Suprapubic skin (tissue), 4 donors: ENCODE results near the gene ITPRIP. TPM values are rescaled to one million over a fixed set of nuclear protein-coding genes. Genes with fewer than 3 reads are reported as not detected.

ENCODE experiments used
- DNase-seq, 2 donors: peaks; one replicate each; pipeline ENCODE4 v3.0.0-alpha.2; 2019; ENCODE audit warnings: low spot score in 2 of 2
- H3K27ac ChIP-seq: fragments of 200-600 bp; sonication (generic); one replicate; pipeline ENCODE4 v1.5.1; 2019
- H3K27me3 ChIP-seq: fragments of 200-600 bp; sonication (generic); one replicate; pipeline ENCODE4 v1.5.1; 2019
- H3K36me3 ChIP-seq: fragments of 200-600 bp; sonication (generic); one replicate; pipeline ENCODE4 v1.5.1; 2019
- H3K4me1 ChIP-seq: fragments of 200-600 bp; sonication (generic); one replicate; pipeline ENCODE4 v1.5.1; 2019
- H3K4me3 ChIP-seq: fragments of 200-600 bp; sonication (generic); one replicate; pipeline ENCODE4 v1.5.1; 2019; ENCODE audit warnings: mild to moderate bottlenecking
- H3K9me3 ChIP-seq: fragments of 200-600 bp; sonication (generic); one replicate; pipeline ENCODE4 v1.5.1; 2019
- EP300 ChIP-seq: sonication (generic); formaldehyde crosslinking; IDR thresholded peaks from one replicate; pipeline ENCODE4 v1.6.1; 2017; ENCODE audit warnings: antibody characterized with exemption
- POLR2A ChIP-seq, 2 donors: fragments of 450-650 bp; IDR thresholded peaks; one replicate each; pipeline ENCODE4 v1.6.1; 2017; ENCODE audit warnings: antibody characterized with exemption in 2 of 2, mild to moderate bottlenecking in 2 of 2, moderate library complexity in 2 of 2
- POLR2AphosphoS5 ChIP-seq, 3 donors: sonication (generic); formaldehyde crosslinking; IDR thresholded peaks; one replicate each; pipeline ENCODE4 v1.6.1; 2017; ENCODE audit warnings: antibody characterized with exemption in 3 of 3
- WGBS: methylation state at CpG from one replicate; pipeline ENCODE4 v1.1.5; 2018; 5-methylcytosine and 5-hydroxymethylcytosine counted together
- total RNA-seq, 4 donors: library from RNA; depleted of rRNA; stranded (reverse); fragments of >200 nt; gene quantifications; one replicate each; pipeline ENCODE4 v1.1.0, GENCODE V29; 2016
- TF ChIP-seq, protein P1 (sequence below), 2 donors: fragments of 200-600 bp in 1 of 2; fragments of 450-650 bp in 1 of 2; sonication (generic) in 1 of 2; IDR thresholded peaks; one replicate each; pipeline ENCODE4 v1.5.1; 2016 to 2019; ENCODE audit warnings: antibody characterized with exemption in 2 of 2, mild to moderate bottlenecking in 1 of 2, moderate library complexity in 1 of 2

The ITPRIP gene
- total RNA-seq, 4 donors from 2014 or later, result 98.5 to 217 (median 191) TPM

- no peak overlapping the region for H3K27ac ChIP-seq
- WGBS, result 89% methylated on average over 6 of the region's 6 CpGs
- DNase-seq, result no peak
- no peaks in the 10 kb centered on the region for H3K4me1 ChIP-seq
- no peaks in the 10 kb centered on the region for H3K36me3 ChIP-seq
- no peak overlapping the region for H3K4me3 ChIP-seq
- peaks cover 11% of the 10 kb centered on the region for H3K27me3 ChIP-seq
- no peak for TF ChIP-seq EP300
- no peak for TF ChIP-seq POLR2A (IDR thresholded peaks at IDR 0.05)
- TF ChIP-seq, protein P1, sequence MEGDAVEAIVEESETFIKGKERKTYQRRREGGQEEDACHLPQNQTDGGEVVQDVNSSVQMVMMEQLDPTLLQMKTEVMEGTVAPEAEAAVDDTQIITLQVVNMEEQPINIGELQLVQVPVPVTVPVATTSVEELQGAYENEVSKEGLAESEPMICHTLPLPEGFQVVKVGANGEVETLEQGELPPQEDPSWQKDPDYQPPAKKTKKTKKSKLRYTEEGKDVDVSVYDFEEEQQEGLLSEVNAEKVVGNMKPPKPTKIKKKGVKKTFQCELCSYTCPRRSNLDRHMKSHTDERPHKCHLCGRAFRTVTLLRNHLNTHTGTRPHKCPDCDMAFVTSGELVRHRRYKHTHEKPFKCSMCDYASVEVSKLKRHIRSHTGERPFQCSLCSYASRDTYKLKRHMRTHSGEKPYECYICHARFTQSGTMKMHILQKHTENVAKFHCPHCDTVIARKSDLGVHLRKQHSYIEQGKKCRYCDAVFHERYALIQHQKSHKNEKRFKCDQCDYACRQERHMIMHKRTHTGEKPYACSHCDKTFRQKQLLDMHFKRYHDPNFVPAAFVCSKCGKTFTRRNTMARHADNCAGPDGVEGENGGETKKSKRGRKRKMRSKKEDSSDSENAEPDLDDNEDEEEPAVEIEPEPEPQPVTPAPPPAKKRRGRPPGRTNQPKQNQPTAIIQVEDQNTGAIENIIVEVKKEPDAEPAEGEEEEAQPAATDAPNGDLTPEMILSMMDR (IDR thresholded peaks at IDR 0.05), result no peak
- TF ChIP-seq POLR2AphosphoS5 (IDR thresholded peaks at IDR 0.05), result no peak
- peaks cover 3% of the 10 kb centered on the region for H3K9me3 ChIP-seq
Measured at GRCh38 chr10:104371753-104372152, 33.5 kb upstream of the ITPRIP start.

DNA sequence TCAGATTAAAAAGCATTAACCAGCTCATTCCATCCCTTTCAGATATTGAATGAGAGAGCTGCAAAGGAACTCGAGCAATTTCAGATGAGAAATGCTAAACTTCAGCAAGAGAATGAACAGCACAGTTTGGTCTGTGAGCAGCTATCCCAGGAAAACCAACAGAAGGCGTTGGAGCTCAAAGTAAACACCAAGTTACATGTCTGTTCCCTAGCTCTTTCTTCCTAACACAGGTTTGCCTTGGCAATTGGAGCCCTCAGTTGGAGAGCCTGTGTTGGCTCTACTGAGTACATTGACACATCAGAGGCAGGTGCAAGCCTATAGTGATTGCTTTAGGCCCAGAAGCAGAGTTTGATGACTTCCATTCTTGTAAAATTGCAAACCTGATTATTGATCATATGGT, 30.1 kb upstream of the ITPRIP start:
- Histone ChIP-seq H3K9me3 (peaks cover 3% of the 10 kb centered on the region), H3K27me3 (peaks cover 2% of the 10 kb centered on the region), H3K36me3 (no peaks in the 10 kb centered on the region), H3K4me3 (no peak overlapping the region), H3K27ac (no peak overlapping the region), H3K4me1 (no peaks in the 10 kb centered on the region)
- TF ChIP-seq POLR2A (IDR thresholded peaks at IDR 0.05) (no peak), EP300 (no peak), POLR2AphosphoS5 (IDR thresholded peaks at IDR 0.05) (no peak)
- TF ChIP-seq, protein P1 (IDR thresholded peaks at IDR 0.05), result no peak
- no peak for DNase-seq
- WGBS, result 53% methylated on average over 2 of the region's 2 CpGs

- Histone ChIP-seq H3K4me3 (no peak overlapping the region), H3K27ac (no peak overlapping the region), H3K9me3 (peaks cover 3% of the 10 kb centered on the region), H3K36me3 (no peaks in the 10 kb centered on the region), H3K4me1 (no peaks in the 10 kb centered on the region), H3K27me3 (no peaks in the 10 kb centered on the region)
- DNase-seq, result no peak
- WGBS, result 38% methylated on average over 8 of the region's 8 CpGs
- TF ChIP-seq POLR2AphosphoS5 (IDR thresholded peaks at IDR 0.05) (no peak), EP300 (no peak), POLR2A (IDR thresholded peaks at IDR 0.05) (no peak)
- TF ChIP-seq, protein P1 (IDR thresholded peaks at IDR 0.05), result no peak
Measured at GRCh38 chr10:104367904-104368303, 29.6 kb upstream of the ITPRIP start.

DNA sequence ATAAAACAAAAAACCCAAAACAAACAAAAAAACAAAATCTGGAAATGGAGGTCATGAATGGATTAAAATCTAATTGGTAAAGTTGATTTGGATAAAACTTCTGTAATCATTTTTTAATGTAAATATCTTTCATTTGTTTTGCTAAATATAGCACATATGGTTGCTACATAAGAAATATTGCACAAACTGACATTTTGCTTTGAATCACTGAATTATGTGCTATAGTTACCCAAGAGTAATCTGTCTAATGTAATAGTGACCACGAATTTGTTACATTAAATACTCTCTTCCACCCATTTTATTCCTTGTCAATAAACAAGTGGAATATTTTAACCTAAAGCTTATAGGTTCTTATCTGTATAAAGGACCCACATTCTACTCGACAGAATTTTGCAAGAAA, 21.5 kb upstream of the ITPRIP start:
- H3K9me3 ChIP-seq, result no peaks in the 10 kb centered on the region
- no peak overlapping the region for H3K4me3 ChIP-seq
- 72% methylated on average over 2 of the region's 2 CpGs for WGBS
- H3K27ac ChIP-seq, result no peak overlapping the region
- no peaks in the 10 kb centered on the region for H3K36me3 ChIP-seq
- no peaks in the 10 kb centered on the region for H3K4me1 ChIP-seq
- H3K27me3 ChIP-seq, result no peaks in the 10 kb centered on the region
- DNase-seq, result no peak
- TF ChIP-seq, protein P1 (IDR thresholded peaks at IDR 0.05), result no peak
- TF ChIP-seq POLR2A (IDR thresholded peaks at IDR 0.05), result no peak
- TF ChIP-seq EP300, result no peak
- no peak for TF ChIP-seq POLR2AphosphoS5 (IDR thresholded peaks at IDR 0.05)

DNA sequence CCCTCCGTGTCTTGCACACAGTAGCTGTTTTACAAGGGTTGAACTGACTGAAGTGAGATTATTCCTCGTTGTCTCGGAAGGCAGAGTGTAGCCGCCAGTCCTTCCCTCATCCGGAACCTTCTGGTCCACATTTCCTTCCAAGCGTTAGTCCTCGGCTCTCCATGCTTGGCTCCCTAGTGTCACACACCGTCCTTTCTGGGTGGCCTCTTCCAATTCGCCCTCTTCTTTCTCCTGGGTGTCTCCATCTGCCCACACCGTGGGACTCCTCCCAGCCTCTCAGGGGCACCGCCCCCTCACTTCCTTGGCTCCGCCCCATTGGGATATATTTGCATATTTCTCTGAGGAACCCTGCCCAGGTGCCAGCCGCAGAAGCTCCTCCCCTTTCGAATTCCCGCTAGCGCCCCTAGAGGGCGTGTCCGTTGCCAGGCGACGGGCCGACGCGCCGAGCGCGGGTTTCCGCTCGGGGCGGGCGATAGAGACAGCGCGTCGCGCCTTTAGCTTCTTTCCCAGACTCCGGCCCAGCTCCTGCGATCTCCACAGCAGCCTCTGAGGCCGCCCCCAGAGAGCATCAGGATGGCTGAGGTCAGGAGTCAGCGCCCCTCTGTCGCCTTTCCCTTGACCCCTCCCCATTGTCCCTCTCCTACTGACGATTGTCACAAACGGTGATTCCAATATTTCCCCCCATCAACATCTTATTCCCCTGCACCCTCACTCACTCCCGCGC, 15.2 kb upstream of the ITPRIP start, which contains the start of gene CFAP58:
CFAP58 (plus strand) TSS at position 509 of the 724 bp plus-strand sequence; CDS start at position 574, 65 bp downstream.
- no peaks in the 10 kb centered on the region for H3K27me3 ChIP-seq
- peak; percentile 92 to 96 for DNase-seq
- no peak within 1 kb of the TSS for H3K27ac ChIP-seq
- TF ChIP-seq, protein P1 (IDR thresholded peaks at IDR 0.05), result peak; percentile 45 to 63
- no peak for TF ChIP-seq POLR2A (IDR thresholded peaks at IDR 0.05)
- peaks cover 38% of the 10 kb centered on the region for H3K4me1 ChIP-seq
- H3K36me3 ChIP-seq, result no peaks in the 10 kb centered on the region
- 2% methylated on average over 43 of the region's 43 CpGs for WGBS
- H3K4me3 ChIP-seq, result peak within 1 kb of the TSS; percentile 41
- H3K9me3 ChIP-seq, result no peaks in the 10 kb centered on the region
